AG04450 (cell line): Measurements from ENCODE around the gene PRDX1. TPM values are rescaled to one million over a fixed set of nuclear protein-coding genes. Genes with fewer than 3 reads are reported as not detected.

ENCODE experiments used
- CTCF ChIA-PET: fragments of 300-600, 350-600 bp; formaldehyde crosslinking; extraction: SDS; loops from one replicate; lab custom pipeline; 2022; ENCODE audit warnings: antibody characterized with exemption, inconsistent platforms; lab: Charles Lee
- POLR2A ChIA-PET: fragments of 350-600 bp; formaldehyde crosslinking; extraction: SDS; loops from one replicate; lab custom pipeline; 2021; ENCODE audit warnings: antibody characterized with exemption, inconsistent platforms; lab: Yijun Ruan, JAX
- DNase-seq: peaks from one replicate; pipeline ENCODE4 v3.0.0-alpha.2; 2011; ENCODE audit warnings: low read depth, low spot score
- H3K27ac ChIP-seq: one replicate; pipeline ENCODE4 v1.5.1; 2012; ENCODE audit warnings: low read depth, low read length, control low read depth
- H3K27me3 ChIP-seq: one replicate; pipeline ENCODE4 v1.6.0; 2012; ENCODE audit warnings: low read length; ENCODE audit not compliant: control insufficient read depth, insufficient read depth
- H3K4me3 ChIP-seq: 2 replicates; pipeline ENCODE4 v1.5.1; 2011; ENCODE audit warnings: mild to moderate bottlenecking, low read depth, low read length, control low read depth
- H3K9me3 ChIP-seq: 2 replicates; pipeline ENCODE4 v1.5.1; 2012; ENCODE audit warnings: low read length; ENCODE audit not compliant: control insufficient read depth, insufficient read depth
- CTCF ChIP-seq: IDR thresholded peaks from 2 replicates; pipeline ENCODE4 v1.5.1; 2011; ENCODE audit warnings: low read depth, low read length, control low read depth, inconsistent platforms
- polyA plus RNA-seq: library from polyadenylated mRNA; depleted of rRNA; stranded (reverse); fragments of >200 nt; gene quantifications from 2 replicates; pipeline ENCODE4 v1.2.3, GENCODE V29; 2011

PRDX1 gene
- polyA plus RNA-seq, 1 experiment = 1,110 TPM

- TF ChIP-seq CTCF = no peak
- Histone ChIP-seq H3K27ac (no peak overlapping the region), H3K4me3 (no peak overlapping the region), H3K27me3 (no peaks in the 10 kb centered on the region), H3K9me3 (peaks cover 3% of the 10 kb centered on the region; the same call in 1 of the 2 replicates)
- no peak for DNase-seq
- ChIA-PET CTCF (interaction anchor here (1.2 kb wide), 1 partner anchor 15 kb away, joined by 3 read pairs; no protein-coding TSS in a partner anchor), POLR2A (interaction anchor here (0.5 to 1.1 kb wide), 2 partner anchors 33 to 109 kb away, joined by 4 to 6 read pairs; partner anchors contain the start of gene PRDX1)
Measured at GRCh38 chr1:45554198-45554597, 32.5 kb upstream of the PRDX1 start.

GRCh38 chr1:45552331-45552730 is 30.6 kb upstream of the PRDX1 start:
- POLR2A ChIA-PET = interaction anchor here (2.0 to 6.5 kb wide), 2 partner anchors 31 to 32 kb away, joined by 4 to 134 read pairs; partner anchors contain the start of gene PRDX1
- DNase-seq = no peak
- Histone ChIP-seq H3K27ac (no peak overlapping the region), H3K9me3 (peaks cover 3% of the 10 kb centered on the region; the same call in 1 of the 2 replicates), H3K27me3 (no peaks in the 10 kb centered on the region), H3K4me3 (peak overlapping the region; percentile 94)
- CTCF ChIA-PET = no interaction called here
- no peak for TF ChIP-seq CTCF

- POLR2A ChIA-PET = interaction anchor here (0.8 to 6.5 kb wide), 4 partner anchors 28 to 105 kb away, joined by 3 to 134 read pairs (median 4); partner anchors contain the start of gene PRDX1
- no peak overlapping the region for H3K27ac ChIP-seq
- peaks cover 3% of the 10 kb centered on the region; the same call in 1 of the 2 replicates for H3K9me3 ChIP-seq
- DNase-seq = no peak
- no peaks in the 10 kb centered on the region for H3K27me3 ChIP-seq
- CTCF ChIA-PET = interaction anchor here (1.0 to 1.3 kb wide), 3 partner anchors 15 to 192 kb away, joined by 3 to 4 read pairs (median 3); no protein-coding TSS in a partner anchor
- peak overlapping the region; percentile 94 for H3K4me3 ChIP-seq
- TF ChIP-seq CTCF = no peak
Measured at GRCh38 chr1:45551684-45552083, 30.0 kb upstream of the PRDX1 start.

- ChIA-PET POLR2A (interaction anchor here (0.6 to 6.5 kb wide), 8 partner anchors 16 to 425 kb away, joined by 3 to 134 read pairs (median 4); partner anchors contain the start of gene PRDX1), CTCF (interaction anchor here (0.6 to 1.3 kb wide), 4 partner anchors 16 to 247 kb away, joined by 3 to 4 read pairs (median 4); no protein-coding TSS in a partner anchor)
- H3K27ac ChIP-seq = peak within 1 kb of the TSS; percentile 95
- 0 out of 2 replicates have a peak, but pooled peaks have one; percentile 3 for TF ChIP-seq CTCF
- peak within 1 kb of the TSS; percentile 94 for H3K4me3 ChIP-seq
- no peaks in the 10 kb centered on the region for H3K9me3 ChIP-seq
- no peaks in the 10 kb centered on the region for H3K27me3 ChIP-seq
- peak; percentile 43 for DNase-seq
Measured at GRCh38 chr1:45550401-45551351, 29.0 kb upstream of the PRDX1 start, which contains the start of gene AKR1A1. Gene AKR1A1 (plus strand): TSS chr1:45550826. CDS start chr1:45561795, 10,969 bp downstream.
